ENCODE data around the gene RPL35.

RPL35 gene

DNA sequence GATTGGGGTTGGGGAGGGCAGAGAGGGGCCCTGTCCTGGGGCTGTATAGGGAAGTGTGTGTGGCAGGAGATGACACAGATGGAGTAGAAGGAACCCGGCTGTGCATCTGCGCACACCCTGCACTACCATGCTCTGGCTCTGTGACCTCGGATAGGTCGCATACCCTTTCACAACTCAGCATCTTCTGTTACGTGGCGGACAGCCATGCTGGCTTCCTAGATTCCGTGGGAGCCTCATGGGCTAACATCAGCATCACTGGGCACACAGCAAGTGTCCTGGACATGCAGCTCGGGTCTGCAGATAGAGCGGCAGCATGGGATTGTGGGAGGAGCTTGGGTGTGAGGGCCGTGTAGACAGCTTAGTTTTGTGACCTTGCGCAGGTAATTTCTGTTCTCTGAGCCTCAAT is 9.4 kb upstream of the RPL35 start:
- Histone ChIP-seq H3K36me3 (ENCODE audit: control insufficient read depth, insufficient read depth, low read length) (peaks cover 11% of the 10 kb centered on the region), H3K4me1 (ENCODE audit: control insufficient read depth, insufficient read depth, low read length) (peaks cover 46% of the 10 kb centered on the region), H3K9me3 (ENCODE audit: control insufficient read depth, low read length) (no peaks in the 10 kb centered on the region), H3K27me3 (ENCODE audit: control insufficient read depth, insufficient read depth, low read length) (no peaks in the 10 kb centered on the region), H3K4me3 (ENCODE audit: low read length) (no peak overlapping the region), H3K9ac (ENCODE audit: low read length) (no peak overlapping the region)

DNA sequence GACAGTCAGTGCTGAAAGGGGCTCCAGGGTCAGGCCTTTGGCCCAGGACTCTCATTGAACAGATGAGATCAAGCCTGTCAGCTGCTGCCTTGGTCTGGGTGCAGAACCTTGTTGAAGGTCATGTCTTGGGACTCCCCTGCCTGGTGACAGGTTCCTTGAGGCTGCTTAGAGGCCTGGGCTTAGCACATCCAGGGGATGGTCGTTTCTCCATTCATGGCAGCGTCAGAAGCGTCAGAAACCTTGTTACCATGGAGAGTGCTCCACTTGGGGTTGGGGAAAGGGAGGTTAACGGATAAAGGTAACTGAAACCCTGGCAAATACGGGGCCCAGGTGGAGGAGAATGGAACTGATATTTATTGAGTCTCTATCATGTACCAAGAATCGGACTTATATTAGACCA is 9.0 kb upstream of the RPL35 start:
- H3K4me1 ChIP-seq (ENCODE audit: control insufficient read depth, insufficient read depth, low read length), result peaks cover 46% of the 10 kb centered on the region
- H3K36me3 ChIP-seq (ENCODE audit: control insufficient read depth, insufficient read depth, low read length), result peaks cover 9% of the 10 kb centered on the region
- no peaks in the 10 kb centered on the region for H3K9me3 ChIP-seq (ENCODE audit: control insufficient read depth, low read length)
- no peaks in the 10 kb centered on the region for H3K27me3 ChIP-seq (ENCODE audit: control insufficient read depth, insufficient read depth, low read length)
- H3K4me3 ChIP-seq (ENCODE audit: low read length), result peak overlapping the region; percentile 88
- peak overlapping the region; percentile 97 for H3K9ac ChIP-seq (ENCODE audit: low read length)

DNA sequence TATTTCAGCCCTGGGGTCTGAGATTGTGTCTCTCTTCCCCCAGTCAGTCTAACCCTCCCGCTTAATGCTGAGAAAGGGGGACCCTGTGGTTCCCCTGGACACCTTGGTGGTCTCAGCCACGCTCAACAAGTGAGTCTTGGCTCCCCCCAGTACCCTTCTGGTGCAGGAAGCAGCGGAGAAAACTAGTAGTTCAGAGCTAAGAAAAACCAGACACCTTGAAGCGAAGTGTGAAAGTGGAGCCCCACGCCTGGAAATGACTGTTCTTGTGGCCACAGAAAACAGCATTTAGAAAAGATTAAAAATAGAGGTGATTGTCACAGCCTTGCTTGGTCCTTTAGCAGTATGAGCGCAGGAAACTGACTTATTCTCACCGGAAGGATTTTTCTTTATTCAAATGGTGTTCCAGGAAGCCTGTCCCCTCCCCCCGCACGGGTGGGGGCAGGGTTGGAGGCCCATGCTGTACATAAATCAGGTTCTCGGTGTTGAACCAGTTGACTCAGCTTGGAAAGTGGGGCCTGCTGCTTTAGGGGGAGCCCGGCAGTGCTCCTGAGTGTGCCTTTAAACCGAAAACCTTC is 8.3 kb upstream of the RPL35 start:
- H3K4me1 ChIP-seq (ENCODE audit: control insufficient read depth, insufficient read depth, low read length), result peaks cover 46% of the 10 kb centered on the region
- peaks cover 3% of the 10 kb centered on the region for H3K36me3 ChIP-seq (ENCODE audit: control insufficient read depth, insufficient read depth, low read length)
- H3K4me3 ChIP-seq (ENCODE audit: low read length), result peak overlapping the region; percentile 88
- no peaks in the 10 kb centered on the region for H3K27me3 ChIP-seq (ENCODE audit: control insufficient read depth, insufficient read depth, low read length)
- no peaks in the 10 kb centered on the region for H3K9me3 ChIP-seq (ENCODE audit: control insufficient read depth, low read length)
- peak overlapping the region; percentile 97 for H3K9ac ChIP-seq (ENCODE audit: low read length)

DNA sequence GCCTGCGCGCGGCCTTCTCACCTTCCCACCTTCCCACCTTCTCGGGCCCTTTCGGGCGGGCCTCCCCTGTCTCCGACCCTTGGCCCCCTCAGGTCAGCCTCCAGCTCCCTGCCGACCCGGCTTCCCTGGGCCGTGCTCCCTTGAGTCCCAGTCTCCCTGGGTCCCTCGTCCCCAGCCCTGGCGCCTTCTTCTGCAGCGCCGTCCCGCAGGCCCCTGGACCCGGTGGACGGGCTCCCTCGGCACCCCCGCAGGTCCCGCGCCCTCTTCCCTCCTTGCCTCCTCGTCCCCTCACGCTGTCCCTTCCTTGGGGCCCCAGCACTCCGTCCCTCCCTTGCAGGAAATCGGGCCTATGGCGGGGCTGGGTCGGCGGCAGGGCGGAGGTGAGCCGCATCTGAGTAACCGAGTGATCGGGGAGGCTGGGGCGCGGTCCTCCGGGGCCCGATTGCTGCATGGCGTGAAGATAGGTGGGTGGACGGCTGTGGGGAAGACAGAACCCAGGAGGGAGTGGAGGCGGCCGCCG is 7.8 kb upstream of the RPL35 start:
- peak overlapping the region; percentile 97 for H3K9ac ChIP-seq (ENCODE audit: low read length)
- H3K27me3 ChIP-seq (ENCODE audit: control insufficient read depth, insufficient read depth, low read length), result no peaks in the 10 kb centered on the region
- peak overlapping the region; percentile 88 for H3K4me3 ChIP-seq (ENCODE audit: low read length)
- H3K36me3 ChIP-seq (ENCODE audit: control insufficient read depth, insufficient read depth, low read length), result no peaks in the 10 kb centered on the region
- no peaks in the 10 kb centered on the region for H3K9me3 ChIP-seq (ENCODE audit: control insufficient read depth, low read length)
- peaks cover 46% of the 10 kb centered on the region for H3K4me1 ChIP-seq (ENCODE audit: control insufficient read depth, insufficient read depth, low read length)

DNA sequence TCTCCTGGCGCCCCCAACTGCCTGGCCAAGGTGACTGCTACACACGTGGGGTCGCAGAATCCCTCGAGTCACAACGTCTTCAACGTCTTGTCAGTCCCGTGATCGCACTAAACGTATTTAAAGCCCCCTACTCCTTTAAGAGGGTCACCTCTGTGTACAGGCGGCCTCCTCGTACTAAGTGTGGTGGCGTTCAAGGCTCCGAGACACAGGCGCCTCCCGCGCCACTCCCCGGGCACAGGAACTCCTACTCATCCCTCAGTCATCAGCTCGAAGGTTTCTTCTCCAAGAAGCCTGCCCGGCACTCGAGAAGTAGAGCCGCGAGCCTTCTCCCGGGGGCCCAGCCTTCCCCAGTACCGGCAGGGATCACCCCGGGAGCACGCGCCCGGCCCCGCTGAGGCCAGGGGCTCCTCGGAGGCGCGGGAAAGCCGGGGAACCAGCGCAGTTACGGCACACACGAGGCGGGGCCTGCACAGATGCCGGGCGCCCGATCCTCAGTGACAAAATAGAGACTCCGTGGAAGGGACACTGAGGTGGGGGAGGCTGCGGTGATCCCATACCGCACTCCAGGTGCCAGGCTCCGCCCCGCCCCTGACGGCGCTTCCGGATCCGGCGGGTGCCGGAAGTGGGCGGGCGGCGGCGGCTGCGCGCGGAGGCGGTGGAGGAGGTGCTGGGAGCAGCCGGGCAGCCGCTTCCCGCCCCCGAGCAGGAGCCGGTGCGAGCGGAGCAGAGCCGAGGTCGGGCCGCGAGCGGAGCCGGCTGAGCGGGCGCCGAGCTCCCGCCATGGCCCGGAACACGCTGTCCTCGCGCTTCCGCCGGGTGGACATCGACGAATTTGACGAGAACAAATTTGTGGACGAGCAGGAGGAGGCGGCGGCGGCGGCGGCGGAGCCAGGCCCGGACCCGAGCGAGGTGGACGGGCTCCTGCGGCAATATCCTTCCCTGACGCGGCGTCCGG is 7.0 kb upstream of the RPL35 start:
- no peaks in the 10 kb centered on the region for H3K36me3 ChIP-seq (ENCODE audit: control insufficient read depth, insufficient read depth, low read length)
- H3K27me3 ChIP-seq (ENCODE audit: control insufficient read depth, insufficient read depth, low read length), result no peaks in the 10 kb centered on the region
- no peaks in the 10 kb centered on the region for H3K9me3 ChIP-seq (ENCODE audit: control insufficient read depth, low read length)
- H3K4me3 ChIP-seq (ENCODE audit: low read length), result peak overlapping the region; percentile 88
- peak overlapping the region; percentile 97 for H3K9ac ChIP-seq (ENCODE audit: low read length)
- H3K4me1 ChIP-seq (ENCODE audit: control insufficient read depth, insufficient read depth, low read length), result peaks cover 49% of the 10 kb centered on the region

DNA sequence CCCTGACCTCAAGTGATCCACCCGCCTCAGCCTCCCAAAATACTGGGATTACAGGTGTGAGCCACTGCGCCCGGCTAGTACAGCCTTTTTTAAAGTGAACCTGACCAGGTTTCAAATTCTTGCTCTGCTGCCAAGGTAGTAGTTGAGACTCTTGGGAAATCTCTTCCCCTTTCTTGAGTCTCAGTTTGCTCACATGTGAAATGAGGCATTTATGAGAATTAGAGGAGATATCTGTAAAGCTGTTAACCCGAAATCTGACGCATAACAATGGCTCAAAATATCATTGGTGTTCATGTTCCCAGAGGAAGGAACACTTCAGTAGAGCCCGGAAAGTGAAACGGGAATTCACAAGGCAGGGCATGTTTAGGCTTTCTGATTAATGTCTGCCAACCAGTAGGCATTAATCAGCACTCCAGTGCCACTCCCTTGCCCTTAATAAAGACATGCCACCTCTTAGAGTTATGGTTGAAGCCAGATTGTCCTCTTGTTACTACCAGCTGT is 1.7 kb upstream of the RPL35 start:
- Histone ChIP-seq H3K9ac (ENCODE audit: low read length) (peak overlapping the region; percentile 46), H3K36me3 (ENCODE audit: control insufficient read depth, insufficient read depth, low read length) (peaks cover 15% of the 10 kb centered on the region), H3K4me3 (ENCODE audit: low read length) (no peak overlapping the region), H3K9me3 (ENCODE audit: control insufficient read depth, low read length) (no peaks in the 10 kb centered on the region), H3K4me1 (ENCODE audit: control insufficient read depth, insufficient read depth, low read length) (peaks cover 31% of the 10 kb centered on the region), H3K27me3 (ENCODE audit: control insufficient read depth, insufficient read depth, low read length) (no peaks in the 10 kb centered on the region)

DNA sequence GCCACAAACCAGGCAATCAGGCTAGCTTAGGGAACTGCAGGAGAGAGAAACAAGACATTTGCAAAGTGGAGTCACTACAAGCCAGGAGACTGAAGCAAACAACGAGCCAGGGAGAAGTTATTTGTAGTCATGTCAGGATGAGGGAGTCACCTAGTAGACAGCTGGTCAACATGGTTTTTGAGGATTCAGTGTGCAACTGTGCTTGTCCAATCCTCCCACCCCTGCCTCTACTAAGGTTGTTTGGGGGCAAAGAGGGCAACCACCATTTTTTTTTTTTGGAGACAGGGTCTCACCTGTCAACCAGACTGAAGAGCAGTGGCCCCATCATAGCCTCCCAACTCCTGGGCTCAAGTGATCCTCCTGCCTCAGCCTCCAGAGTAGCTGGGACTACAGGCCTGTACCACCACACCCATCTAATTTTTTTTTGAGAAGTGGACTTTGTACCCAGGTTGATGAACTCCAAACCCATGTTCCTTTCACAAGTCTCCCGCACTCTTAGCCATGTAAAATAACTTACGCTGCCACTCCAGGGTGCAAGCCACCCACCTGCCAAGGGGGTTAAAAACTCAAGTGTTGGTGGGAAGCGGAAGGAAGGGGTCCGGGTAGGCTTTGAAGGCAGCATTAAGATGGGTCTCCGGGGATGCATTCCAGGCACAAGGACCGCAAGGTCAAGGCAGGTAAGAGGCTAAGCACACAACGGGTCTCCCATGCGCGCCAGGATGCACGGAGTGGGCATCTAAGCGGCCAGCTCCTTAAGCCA is 995 bp downstream of the RPL35 start:
- peak overlapping the region; percentile 75 for H3K9ac ChIP-seq (ENCODE audit: low read length)
- H3K9me3 ChIP-seq (ENCODE audit: control insufficient read depth, low read length), result no peaks in the 10 kb centered on the region
- H3K36me3 ChIP-seq (ENCODE audit: control insufficient read depth, insufficient read depth, low read length), result peaks cover 21% of the 10 kb centered on the region
- H3K27me3 ChIP-seq (ENCODE audit: control insufficient read depth, insufficient read depth, low read length), result no peaks in the 10 kb centered on the region
- H3K4me3 ChIP-seq (ENCODE audit: low read length), result peak overlapping the region; percentile 82
- peaks cover 22% of the 10 kb centered on the region for H3K4me1 ChIP-seq (ENCODE audit: control insufficient read depth, insufficient read depth, low read length)

DNA sequence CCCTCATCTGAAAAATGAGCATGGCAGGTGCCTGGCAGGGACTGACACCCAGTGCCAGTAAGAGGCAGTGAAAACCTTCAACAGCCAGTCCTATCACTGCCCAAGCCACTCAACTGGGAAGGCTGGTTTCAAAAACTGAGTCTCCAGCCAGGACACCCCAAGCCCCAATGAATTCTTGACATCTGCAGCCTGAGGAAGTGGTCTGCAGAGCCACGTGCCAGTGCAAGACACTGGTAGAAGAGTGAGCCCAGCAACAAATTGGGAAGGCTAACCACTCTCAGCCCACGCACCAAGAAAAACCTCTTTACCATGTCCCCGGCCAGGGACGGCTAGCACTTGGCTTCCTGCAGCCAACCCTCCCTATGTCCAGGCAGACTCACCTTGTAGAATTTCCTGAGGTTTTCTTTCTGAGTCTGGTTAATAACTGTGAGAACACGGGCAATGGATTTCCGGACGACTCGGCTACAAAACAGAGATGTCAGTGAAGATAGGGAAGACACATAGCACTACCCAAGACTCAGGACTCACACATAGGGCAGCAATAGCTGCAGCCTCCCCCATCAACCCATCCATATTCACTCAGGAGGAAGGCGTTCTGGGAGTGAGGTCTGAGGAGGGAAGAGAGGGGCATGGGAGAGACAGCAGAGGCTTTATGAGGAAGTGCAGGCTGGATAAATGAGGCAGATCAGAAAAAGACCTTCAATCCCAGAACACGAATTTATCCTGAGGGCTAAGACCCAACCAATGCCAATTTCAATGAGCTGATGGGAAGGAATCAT is 1.8 kb downstream of the RPL35 start:
- peak overlapping the region; percentile 82 for H3K4me3 ChIP-seq (ENCODE audit: low read length)
- H3K9me3 ChIP-seq (ENCODE audit: control insufficient read depth, low read length), result no peaks in the 10 kb centered on the region
- H3K27me3 ChIP-seq (ENCODE audit: control insufficient read depth, insufficient read depth, low read length), result no peaks in the 10 kb centered on the region
- H3K36me3 ChIP-seq (ENCODE audit: control insufficient read depth, insufficient read depth, low read length), result peaks cover 21% of the 10 kb centered on the region
- H3K4me1 ChIP-seq (ENCODE audit: control insufficient read depth, insufficient read depth, low read length), result peaks cover 22% of the 10 kb centered on the region
- H3K9ac ChIP-seq (ENCODE audit: low read length), result peak overlapping the region; percentile 75

DNA sequence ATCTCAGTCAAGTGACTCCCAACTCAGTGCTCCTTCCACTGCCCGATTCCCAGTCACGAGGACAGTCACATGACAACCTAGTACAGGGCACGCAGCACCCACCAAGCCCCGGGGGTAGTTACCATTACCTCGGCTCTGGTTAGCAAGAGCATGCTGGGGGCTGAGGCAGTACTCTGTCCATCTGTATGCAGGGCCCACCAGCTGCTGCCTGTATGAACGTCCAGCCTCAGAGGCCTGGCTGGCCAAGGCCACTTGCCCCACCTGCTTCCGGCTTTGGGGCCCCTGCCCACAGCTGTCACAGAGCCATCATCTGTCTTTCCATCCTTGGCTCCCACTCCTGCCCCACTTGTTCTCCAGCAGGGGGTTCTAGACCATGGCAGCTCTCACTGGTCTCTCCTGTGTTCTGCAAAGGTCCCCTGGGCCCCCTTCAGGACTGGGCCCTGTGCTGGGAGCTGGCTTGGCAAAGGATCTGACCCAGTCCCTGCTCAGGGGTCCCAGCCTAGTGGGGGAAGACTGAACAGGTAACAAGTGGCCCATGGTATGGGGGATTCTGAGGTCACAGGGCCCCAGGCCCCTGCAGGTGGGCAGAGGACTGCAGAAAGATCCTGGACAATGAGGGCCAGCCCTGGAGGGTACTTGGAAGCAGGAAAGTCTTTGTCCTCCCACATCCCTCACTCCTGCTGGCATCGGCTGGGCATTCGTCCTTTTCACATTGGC is 3.3 kb downstream of the RPL35 start:
- peaks cover 2% of the 10 kb centered on the region for H3K27me3 ChIP-seq (ENCODE audit: control insufficient read depth, insufficient read depth, low read length)
- peaks cover 13% of the 10 kb centered on the region for H3K4me1 ChIP-seq (ENCODE audit: control insufficient read depth, insufficient read depth, low read length)
- H3K9ac ChIP-seq (ENCODE audit: low read length), result no peak overlapping the region
- H3K9me3 ChIP-seq (ENCODE audit: control insufficient read depth, low read length), result no peaks in the 10 kb centered on the region
- H3K36me3 ChIP-seq (ENCODE audit: control insufficient read depth, insufficient read depth, low read length), result peaks cover 21% of the 10 kb centered on the region
- H3K4me3 ChIP-seq (ENCODE audit: low read length), result no peak overlapping the region

DNA sequence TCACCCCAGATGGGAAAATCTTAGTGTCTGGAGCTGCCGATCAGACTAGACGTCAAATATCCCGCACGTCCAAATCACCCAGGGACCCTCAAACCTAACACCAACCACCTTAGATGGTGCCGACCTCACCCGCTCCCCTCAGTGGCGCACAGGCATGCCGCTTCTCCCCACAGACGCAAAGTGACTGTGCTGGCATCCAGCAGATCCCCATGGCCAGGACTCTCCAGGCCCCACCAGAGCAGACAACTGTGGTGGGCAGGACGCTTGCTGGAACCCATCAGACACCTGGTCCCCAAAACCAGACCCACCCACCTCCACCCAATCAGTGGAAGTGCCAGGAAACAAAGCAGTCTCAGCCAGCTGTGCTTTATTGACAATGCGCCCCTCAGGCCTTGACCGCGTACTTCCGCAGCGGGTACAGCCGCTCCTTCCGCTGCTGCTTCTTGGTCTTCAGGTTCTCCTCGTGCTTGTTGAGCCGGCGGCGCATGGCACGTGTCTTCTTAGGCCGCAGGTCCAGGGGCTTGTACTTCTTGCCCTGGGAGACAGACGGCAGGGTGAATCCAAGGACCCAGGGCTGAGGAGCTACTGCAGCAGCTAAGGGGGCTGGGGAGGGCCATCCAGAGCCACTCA is 4.1 kb downstream of the RPL35 start:
- Histone ChIP-seq H3K36me3 (ENCODE audit: control insufficient read depth, insufficient read depth, low read length) (peaks cover 21% of the 10 kb centered on the region), H3K9me3 (ENCODE audit: control insufficient read depth, low read length) (no peaks in the 10 kb centered on the region), H3K4me1 (ENCODE audit: control insufficient read depth, insufficient read depth, low read length) (peaks cover 21% of the 10 kb centered on the region), H3K27me3 (ENCODE audit: control insufficient read depth, insufficient read depth, low read length) (peaks cover 5% of the 10 kb centered on the region), H3K4me3 (ENCODE audit: low read length) (no peak overlapping the region), H3K9ac (ENCODE audit: low read length) (no peak overlapping the region)
